Ovary (tissue), 9 donors: ENCODE measurements around the gene COX14. TPM values are rescaled to one million over a fixed set of nuclear protein-coding genes. Genes with fewer than 3 reads are reported as not detected.

Experiments used
- DNase-seq, 5 donors: peaks; one replicate each; pipeline ENCODE4 v3.0.0-alpha.2; 2019 to 2020
- H3K27ac ChIP-seq, 2 donors: fragments of 200-600 bp; one replicate each; pipeline versions ENCODE4 v1.5.1 to v1.8.0; 2019 to 2022
- H3K27me3 ChIP-seq: fragments of 200-600 bp; one replicate; pipeline ENCODE4 v1.8.0; 2022
- H3K36me3 ChIP-seq: fragments of 200-600 bp; sonication (generic); one replicate; pipeline ENCODE4 v1.5.1; 2019
- H3K4me1 ChIP-seq: one replicate; pipeline ENCODE4 v1.8.1; 2013; ENCODE audit warnings: mild to moderate bottlenecking, moderate library complexity; ENCODE audit not compliant: insufficient read depth
- H3K4me3 ChIP-seq: fragments of 200-600 bp; sonication (generic); one replicate; pipeline ENCODE4 v1.5.1; 2017
- H3K9me3 ChIP-seq, 2 donors: fragments of 200-600 bp in 1 of 2; sonication (generic) in 1 of 2; one replicate each; pipeline versions ENCODE4 v1.5.1 to v1.8.1; 2013 to 2019; ENCODE audit warnings: mild to moderate bottlenecking in 1 of 2, moderate library complexity in 1 of 2
- EP300 ChIP-seq: sonication (generic); formaldehyde crosslinking; IDR thresholded peaks from one replicate; pipeline ENCODE4 v1.6.1; 2017; ENCODE audit warnings: antibody characterized with exemption
- POLR2A ChIP-seq: fragments of 450-650 bp; IDR thresholded peaks from one replicate; pipeline ENCODE4 v1.6.1; 2017; ENCODE audit warnings: antibody characterized with exemption, mild to moderate bottlenecking, moderate library complexity
- WGBS, 3 donors: extraction: QIAGEN DNeasy Blood & Tissue Kit in 1 of 3; methylation state at CpG; one replicate each; pipeline versions ENCODE4 v1.1.5 to v1.1.7; 2013 to 2017; 5-methylcytosine and 5-hydroxymethylcytosine counted together
- intact Hi-C, 4 donors: fragments of 100-400 bp; cut with DNase I; formaldehyde crosslinking; loops; one replicate each; pipeline versions ENCODE4 v1.11.0 to v1.15.1; 2022 to 2023
- polyA plus RNA-seq, 2 donors: library from polyadenylated mRNA; stranded (reverse); fragments of 200-250 nt in 1 of 2; fragments of 350-450 nt in 1 of 2; fragmentation: Illumina TruSeq in 1 of 2; extraction: RNeasy Lipid Tissue Mini Kit (QIAGEN cat#74804) in 1 of 2; gene quantifications; one replicate each; pipeline ENCODE4 v1.2.3, GENCODE V29; 2013 to 2014
- total RNA-seq, 7 donors: library from RNA; depleted of rRNA in 2 of 7; stranded (reverse); fragments of >200 nt in 2 of 7; fragmentation: NEBNext Ultra II Directional in 3 of 7; extraction: Animal tissue kit (Norgen Biotek cat#: 25700) in 3 of 7; gene quantifications; one replicate each; pipeline versions ENCODE4 v1.1.0 to v1.2.4, GENCODE V29; 2016 to 2023
- TF ChIP-seq, protein P1 (sequence below), 3 donors: fragments of 450-650 bp in 2 of 3; fragments of 200-600 bp in 1 of 3; IDR thresholded peaks; one replicate each; pipeline versions ENCODE4 v1.5.1 to v1.8.0; 2016 to 2022; ENCODE audit warnings: antibody characterized with exemption in 3 of 3, mild to moderate bottlenecking in 1 of 3
- donor health status: DM: no; HTN: no; CAD: no; lungs with moderate emphysema.
- donor health status: DM: no; HTN: no; CAD: no.
- donor health status: Bipolar disorder and iron deficiency.
- donor health status: DM: yes; HTN: yes; CAD: no.
- donor health status: DM: no; HTN: no; CAD: no.
- donor health status: DM: yes; HTN: yes; CAD: no.

COX14 gene
- total and polyA plus RNA-seq, 9 donors: 37.5 to 85.4 (median 46.4) TPM

DNA sequence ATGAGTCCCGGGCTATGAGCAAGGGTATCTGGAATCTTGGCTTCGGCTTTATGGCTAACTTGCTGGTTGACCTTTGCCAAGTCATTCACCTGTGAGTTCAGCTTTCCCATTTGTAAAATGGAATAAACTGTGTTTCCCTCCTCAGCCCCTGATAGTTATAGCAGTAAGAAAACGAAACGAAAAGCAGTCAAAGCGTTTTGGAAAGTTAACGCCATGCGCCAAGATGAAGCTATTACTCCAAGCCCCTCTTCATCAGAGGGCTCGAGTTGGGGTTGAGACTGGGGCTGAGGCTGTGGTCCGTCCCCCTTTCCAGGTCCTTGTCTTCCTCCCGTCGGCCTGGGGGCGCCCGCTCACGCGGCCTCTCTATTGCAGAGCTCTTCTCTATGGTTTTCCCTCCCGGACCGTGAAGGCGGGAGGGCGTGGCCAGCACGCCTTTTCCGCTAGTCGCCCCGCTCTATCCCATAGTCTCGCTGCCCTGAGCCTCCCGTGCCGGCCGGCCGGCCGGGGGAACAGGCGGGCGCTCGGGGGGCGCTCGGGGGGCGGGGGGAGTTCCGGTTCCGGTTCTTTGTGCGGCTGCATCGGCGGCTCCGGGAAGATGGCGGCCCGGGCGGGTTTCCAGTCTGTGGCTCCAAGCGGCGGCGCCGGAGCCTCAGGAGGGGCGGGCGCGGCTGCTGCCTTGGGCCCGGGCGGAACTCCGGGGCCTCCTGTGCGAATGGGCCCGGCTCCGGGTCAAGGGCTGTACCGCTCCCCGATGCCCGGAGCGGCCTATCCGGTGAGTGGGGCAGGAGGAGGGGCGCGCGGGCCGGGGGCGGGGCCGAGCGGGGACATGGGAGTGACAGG lies 27.0 kb upstream of the COX14 start, which contains the start of gene SMARCD1:
Gene SMARCD1 (plus strand): TSS at position 568 of the 840 bp plus-strand sequence. CDS start 28 bp downstream, at position 596.
- H3K4me3 ChIP-seq: peak within 1 kb of the TSS; percentile 85
- H3K27ac ChIP-seq: peak within 1 kb of the TSS; percentile 79 to 96
- DNase-seq: peak; percentile 91 to 93 (median 91)
- WGBS, 3 donors: 1% methylated on average over 64 to 69 of the region's 69 CpGs
- H3K27me3 ChIP-seq: no peaks in the 10 kb centered on the region
- H3K36me3 ChIP-seq: no peaks in the 10 kb centered on the region
- intact Hi-C loops: loop anchor here in 1 of 4 donors (10.0 kb wide), 1 partner anchor 230 kb away; no protein-coding TSS in a partner anchor
- TF ChIP-seq, protein P1, sequence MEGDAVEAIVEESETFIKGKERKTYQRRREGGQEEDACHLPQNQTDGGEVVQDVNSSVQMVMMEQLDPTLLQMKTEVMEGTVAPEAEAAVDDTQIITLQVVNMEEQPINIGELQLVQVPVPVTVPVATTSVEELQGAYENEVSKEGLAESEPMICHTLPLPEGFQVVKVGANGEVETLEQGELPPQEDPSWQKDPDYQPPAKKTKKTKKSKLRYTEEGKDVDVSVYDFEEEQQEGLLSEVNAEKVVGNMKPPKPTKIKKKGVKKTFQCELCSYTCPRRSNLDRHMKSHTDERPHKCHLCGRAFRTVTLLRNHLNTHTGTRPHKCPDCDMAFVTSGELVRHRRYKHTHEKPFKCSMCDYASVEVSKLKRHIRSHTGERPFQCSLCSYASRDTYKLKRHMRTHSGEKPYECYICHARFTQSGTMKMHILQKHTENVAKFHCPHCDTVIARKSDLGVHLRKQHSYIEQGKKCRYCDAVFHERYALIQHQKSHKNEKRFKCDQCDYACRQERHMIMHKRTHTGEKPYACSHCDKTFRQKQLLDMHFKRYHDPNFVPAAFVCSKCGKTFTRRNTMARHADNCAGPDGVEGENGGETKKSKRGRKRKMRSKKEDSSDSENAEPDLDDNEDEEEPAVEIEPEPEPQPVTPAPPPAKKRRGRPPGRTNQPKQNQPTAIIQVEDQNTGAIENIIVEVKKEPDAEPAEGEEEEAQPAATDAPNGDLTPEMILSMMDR (IDR thresholded peaks at IDR 0.05): no peak
- TF ChIP-seq POLR2A (no peak), EP300 (no peak)
- H3K4me1 ChIP-seq: peaks cover 2% of the 10 kb centered on the region
- H3K9me3 ChIP-seq: no peaks in the 10 kb centered on the region

DNA sequence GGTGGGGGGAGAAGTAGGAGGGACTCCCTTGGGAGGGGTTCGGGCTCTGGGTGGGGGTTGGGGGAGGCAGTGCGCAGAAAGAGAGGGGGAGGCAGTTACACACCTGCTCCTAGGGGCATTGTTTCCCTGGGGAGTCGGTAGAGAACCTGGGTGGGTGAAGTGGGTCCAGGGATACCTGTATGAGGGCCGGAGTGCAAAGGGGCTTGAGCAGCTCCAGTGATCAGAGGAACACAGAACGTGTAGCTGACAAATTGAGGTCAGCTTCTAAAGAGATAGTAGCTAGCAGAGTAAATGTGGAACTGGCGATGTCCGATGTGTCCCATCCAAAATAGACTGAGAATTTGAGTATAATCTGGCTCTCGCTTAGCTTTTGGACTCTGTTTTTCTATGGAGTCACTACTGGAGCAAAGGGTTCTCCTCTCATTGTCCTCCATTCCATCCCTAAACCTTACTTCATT lies 26.4 kb upstream of the COX14 start:
- peak overlapping the region; percentile 85 for H3K4me3 ChIP-seq
- H3K36me3 ChIP-seq: no peaks in the 10 kb centered on the region
- WGBS, 3 donors: 2 to 3% (median 3%) methylated on average over 8 of the region's 8 CpGs
- peak overlapping the region; percentile 79 to 96 for H3K27ac ChIP-seq
- intact Hi-C loops: loop anchor here in 1 of 4 donors (10.0 kb wide), 1 partner anchor 229 kb away; no protein-coding TSS in a partner anchor
- peaks cover 2% of the 10 kb centered on the region for H3K4me1 ChIP-seq
- H3K27me3 ChIP-seq: no peaks in the 10 kb centered on the region
- no peak for TF ChIP-seq POLR2A
- TF ChIP-seq, protein P1 (IDR thresholded peaks at IDR 0.05): no peak
- TF ChIP-seq EP300: no peak
- H3K9me3 ChIP-seq: no peaks in the 10 kb centered on the region
- DNase-seq: no peak

DNA sequence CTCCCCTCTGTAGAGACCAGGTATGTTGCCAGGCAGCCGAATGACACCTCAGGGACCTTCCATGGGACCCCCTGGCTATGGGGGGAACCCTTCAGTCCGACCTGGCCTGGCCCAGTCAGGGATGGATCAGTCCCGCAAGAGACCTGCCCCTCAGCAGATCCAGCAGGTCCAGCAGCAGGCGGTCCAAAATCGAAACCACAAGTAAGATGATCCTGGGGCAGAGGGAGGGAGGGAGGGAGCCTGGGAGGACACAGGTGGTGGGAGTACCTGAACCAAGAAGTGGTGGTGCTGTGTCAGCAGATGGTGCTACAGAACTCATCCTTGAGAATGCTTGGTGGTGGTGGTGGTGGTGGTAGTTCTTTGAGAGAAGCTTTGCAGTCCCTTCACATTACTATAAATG lies 25.9 kb upstream of the COX14 start:
- H3K4me3 ChIP-seq: no peak overlapping the region

DNA sequence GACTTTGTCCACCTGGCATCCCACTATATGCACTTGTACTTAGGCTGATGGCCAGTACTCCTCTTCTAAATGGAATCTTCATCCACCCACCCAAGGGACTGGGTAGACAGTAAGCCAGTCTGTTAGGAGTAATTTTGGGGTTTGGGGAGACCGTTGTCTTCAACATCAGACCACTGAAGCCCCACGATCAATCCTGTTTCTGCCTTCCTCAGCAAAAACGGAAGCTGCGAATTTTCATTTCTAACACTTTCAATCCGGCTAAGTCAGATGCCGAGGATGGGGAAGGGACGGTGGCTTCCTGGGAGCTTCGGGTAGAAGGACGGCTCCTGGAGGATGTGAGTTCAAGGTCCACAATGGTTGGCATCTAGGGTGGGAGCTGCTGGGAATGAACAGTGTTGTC lies 24.9 kb upstream of the COX14 start:
- Histone ChIP-seq H3K4me1 (peaks cover 2% of the 10 kb centered on the region), H3K9me3 (no peaks in the 10 kb centered on the region), H3K36me3 (no peaks in the 10 kb centered on the region), H3K4me3 (no peak overlapping the region), H3K27ac (no peak overlapping the region), H3K27me3 (no peaks in the 10 kb centered on the region)
- 70 to 80% (median 72%) methylated on average over 9 of the region's 9 CpGs for WGBS, 3 donors
- TF ChIP-seq EP300: no peak
- TF ChIP-seq, protein P1 (IDR thresholded peaks at IDR 0.05): no peak
- no peak for TF ChIP-seq POLR2A
- DNase-seq: no peak
- intact Hi-C loops: loop anchor here in 1 of 4 donors (10.0 kb wide), 1 partner anchor 228 kb away; no protein-coding TSS in a partner anchor

More for the DNA sequence above, 25.9 kb upstream of the COX14 start:
- Histone ChIP-seq H3K27ac (no peak overlapping the region), H3K9me3 (no peaks in the 10 kb centered on the region), H3K27me3 (no peaks in the 10 kb centered on the region), H3K4me1 (peaks cover 2% of the 10 kb centered on the region), H3K36me3 (no peaks in the 10 kb centered on the region)
- DNase-seq: no peak
- 62 to 80% (median 64%) methylated on average over 5 of the region's 5 CpGs for WGBS, 3 donors
- intact Hi-C loops: loop anchor here in 1 of 4 donors (10.0 kb wide), 1 partner anchor 229 kb away; no protein-coding TSS in a partner anchor
- TF ChIP-seq, protein P1 (IDR thresholded peaks at IDR 0.05): no peak
- TF ChIP-seq EP300: no peak
- TF ChIP-seq POLR2A: no peak
